ENCODE measurements around the gene AP4E1.
A peak's percentile ranks its signal among the peaks of the same experiment; 100 is the strongest.
"Not testable (repeated sequence)": the region's sequence is repeated elsewhere in the genome, so short reads cannot be mapped to it uniquely, and the experiment has no call there.

AP4E1 gene

GRCh38 chr15:51037474-51037873 is 129.0 kb downstream of the AP4E1 start:
- DNase-seq, result not testable (repeated sequence)

DNA sequence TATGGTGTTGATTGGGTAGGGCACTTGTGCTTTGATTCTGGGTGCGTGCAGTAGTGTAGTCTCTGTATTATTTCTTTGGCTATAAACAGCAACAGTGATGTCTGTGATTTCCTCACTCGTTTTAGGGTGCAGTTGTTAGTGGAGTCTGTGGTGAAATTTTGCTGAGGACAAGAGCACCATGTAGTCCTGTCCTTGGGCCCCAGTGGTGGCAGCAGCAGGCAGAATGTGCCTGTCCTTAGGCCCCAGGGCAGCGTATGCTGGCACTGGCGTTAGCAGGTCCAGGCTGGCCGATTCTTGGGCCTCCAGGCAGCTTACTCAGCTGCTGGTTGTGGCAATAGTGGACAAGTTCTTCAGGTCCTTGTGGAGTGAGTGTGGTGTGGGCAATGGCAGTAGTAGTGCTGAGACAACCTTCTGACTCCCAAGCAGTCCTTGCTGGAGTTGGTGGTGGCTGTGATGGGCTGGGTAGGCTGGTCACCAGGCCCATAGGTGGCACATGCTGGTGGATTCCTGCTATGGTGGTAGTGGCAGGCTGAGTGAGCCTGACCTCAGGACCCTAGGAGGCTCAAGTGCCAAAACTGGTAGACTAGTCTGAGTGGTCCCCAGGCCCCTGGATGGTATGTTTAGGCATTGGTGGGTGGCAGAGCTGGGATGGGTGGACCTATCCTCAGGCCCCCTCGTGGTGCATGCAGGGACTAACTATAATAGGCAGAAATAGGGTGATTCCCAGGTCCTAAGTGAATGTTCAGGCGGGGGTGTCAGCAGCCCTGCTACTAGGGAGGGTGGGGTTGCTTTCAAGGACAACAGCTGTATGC is 129.9 kb downstream of the AP4E1 start:
- DNase-seq, result no peak

DNA sequence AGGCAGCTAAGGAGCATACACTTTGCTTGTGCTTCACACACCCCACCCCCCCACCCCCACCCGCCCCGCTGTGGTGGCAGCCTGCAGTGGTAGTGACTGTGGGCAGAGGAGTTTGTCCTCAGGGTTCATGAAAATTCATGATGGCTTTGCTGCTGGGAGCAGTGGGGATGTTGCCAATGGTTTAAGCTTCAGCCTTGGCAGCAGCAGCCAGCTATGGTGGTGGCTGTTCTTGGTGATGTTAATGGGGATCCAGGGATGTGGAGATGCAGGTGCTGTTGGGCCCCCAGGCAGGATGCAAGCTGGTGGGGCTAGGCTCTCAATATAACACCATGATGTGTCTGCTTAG is 130.5 kb downstream of the AP4E1 start:
- DNase-seq, result no peak

DNA sequence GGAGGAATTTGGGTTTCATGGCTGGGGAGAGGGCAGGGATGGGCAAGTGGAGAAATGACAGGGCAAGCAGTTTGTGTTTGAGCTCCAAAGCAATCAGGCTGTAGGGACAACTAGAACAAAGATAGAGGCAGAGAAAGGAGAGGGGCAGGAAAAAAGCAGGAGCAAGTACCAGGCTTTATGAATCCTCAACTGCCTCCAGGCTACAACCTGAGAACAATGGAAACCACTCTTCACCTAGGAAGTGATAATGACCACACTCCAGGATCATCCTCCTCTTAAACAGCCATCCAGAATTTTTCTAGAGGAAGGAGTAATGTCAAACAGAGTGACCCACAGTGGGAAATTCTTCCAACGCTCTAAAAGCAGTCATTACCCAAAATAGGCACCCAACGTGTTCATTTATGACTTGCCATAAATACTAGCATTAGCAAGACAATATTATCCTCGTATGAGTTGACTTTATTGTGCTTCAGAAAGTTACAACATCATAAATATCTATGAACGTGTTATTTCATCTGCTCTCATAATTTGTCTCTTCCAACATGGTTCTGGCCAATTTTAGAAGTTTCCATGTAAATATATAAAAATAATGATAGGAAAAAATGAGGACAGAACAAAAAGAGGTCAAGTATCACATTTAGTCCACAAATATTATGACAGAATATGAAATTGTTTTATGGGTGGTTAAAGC is 135.7 kb downstream of the AP4E1 start:
- DNase-seq, result no peak

DNA sequence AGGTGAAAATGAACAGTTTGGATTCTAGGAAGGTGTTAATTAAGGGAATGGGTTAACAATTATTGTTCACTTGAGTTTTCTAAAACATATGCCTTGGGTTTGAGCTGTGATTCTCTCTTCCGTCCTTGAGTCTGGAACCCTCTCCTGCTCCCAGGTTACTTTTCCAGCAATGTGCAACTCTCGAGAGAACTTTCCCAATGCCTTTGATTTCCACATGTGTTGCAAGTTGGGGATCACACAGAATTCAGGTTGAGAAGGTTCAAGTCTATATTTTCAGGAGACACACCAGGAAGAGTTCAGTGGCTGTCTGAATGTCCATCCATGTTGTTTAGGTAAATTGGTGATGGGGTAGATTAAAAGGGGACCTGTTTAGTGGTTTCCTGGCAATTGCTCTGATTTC is 137.5 kb downstream of the AP4E1 start:
- DNase-seq, result no peak

- no peak for DNase-seq
Measured at GRCh38 chr15:51046799-51047449, 138.4 kb downstream of the AP4E1 start.

- DNase-seq, result peak; percentile 22
Measured at GRCh38 chr15:51048308-51048707, 139.8 kb downstream of the AP4E1 start.

DNA sequence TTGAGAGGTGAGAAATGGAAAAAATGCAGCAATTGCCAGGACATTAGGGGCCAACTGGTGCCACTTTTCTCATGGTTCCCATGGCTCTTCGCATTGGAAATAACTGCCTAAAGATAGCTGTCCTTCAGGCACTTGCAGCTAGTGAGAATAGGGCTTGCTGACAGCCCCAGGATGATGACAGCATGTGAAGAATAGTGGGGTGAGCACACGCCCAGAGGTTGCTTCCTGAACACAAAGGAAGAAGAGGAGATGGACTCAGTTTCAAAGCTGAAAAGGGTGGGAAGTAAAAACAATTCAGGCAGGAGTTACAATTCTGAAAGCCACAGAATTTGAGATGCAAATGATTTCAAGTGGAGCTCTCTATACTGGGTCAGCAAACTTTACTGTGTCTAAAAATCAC is 140.6 kb downstream of the AP4E1 start:
- no peak for DNase-seq

DNA sequence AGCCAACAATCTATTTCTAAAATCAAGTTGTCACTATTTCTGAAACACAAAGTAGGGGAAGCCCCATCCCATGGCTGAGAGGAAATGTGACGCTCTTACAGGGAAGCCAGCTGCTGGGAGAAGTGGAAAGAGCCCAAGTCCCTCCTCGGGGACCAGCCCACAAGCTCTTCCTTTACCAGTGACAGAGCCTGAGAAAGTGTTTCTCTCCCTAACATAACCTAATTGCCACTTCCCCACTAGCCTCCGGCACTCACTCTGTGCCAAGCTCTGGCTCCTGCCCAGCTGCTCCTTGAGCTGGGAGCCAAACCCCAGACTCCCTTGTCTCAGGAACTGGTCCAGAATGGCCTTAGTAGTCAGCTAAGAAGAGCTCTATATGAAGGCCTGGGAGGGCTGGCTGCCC is 143.3 kb downstream of the AP4E1 start:
- DNase-seq, result no peak

GRCh38 chr15:51053571-51053970 is 145.1 kb downstream of the AP4E1 start:
- DNase-seq, result no peak

- no peak for DNase-seq
Measured at GRCh38 chr15:51054535-51054934, 146.1 kb downstream of the AP4E1 start.
